ENCODE measurements around the gene C16orf54. TPM values are rescaled to one million over a fixed set of nuclear protein-coding genes. Genes with fewer than 3 reads are reported as not detected.
A peak's percentile ranks its signal among the peaks of the same experiment; 100 is the strongest.
"Not testable (repeated sequence)": the region's sequence is repeated elsewhere in the genome, so short reads cannot be mapped to it uniquely, and the experiment has no call there.

The C16orf54 gene
- total and polyA plus RNA-seq, 9 donors = 0.15 to 0.35 (median 0.25) TPM

DNA sequence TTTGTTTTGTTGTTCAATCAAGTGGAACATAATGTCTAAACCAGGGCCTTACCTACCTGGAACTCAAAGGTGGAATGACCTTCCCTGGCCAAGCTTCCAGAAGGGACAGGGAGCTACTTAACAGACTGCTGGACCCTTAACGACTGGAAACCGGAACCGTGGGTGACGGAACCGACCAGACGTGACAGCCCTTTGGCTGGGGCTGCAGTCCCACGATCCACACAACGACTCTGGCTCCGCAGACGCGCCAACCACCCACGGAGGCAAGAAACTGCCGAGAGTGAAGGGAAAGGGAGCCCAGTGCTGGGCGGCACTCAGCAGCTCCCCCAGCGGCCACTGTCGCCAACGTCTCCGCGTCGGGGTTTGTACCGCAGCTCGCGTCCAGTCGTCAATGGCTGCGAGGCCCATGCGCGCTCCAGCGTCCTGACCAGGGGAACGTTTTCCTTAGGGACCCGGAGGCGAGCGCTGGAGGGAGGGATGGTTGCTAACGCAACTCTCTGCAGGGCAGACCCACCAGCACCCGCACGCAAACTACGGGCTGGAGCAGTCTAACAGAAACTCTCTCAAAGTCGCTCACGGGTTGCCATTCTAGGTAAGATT lies 39.2 kb upstream of the C16orf54 start:
- H3K27ac ChIP-seq (ENCODE audit: low read length) = no peak overlapping the region
- no peaks in the 10 kb centered on the region for H3K9me3 ChIP-seq (replicated peaks; ENCODE audit: control insufficient read depth, low read depth, low read length)
- WGBS (ENCODE audit: insufficient coverage) = 5% methylated on average over 21 of the region's 38 CpGs
- no peak overlapping the region for H3K4me3 ChIP-seq (ENCODE audit: low read length)
- no peaks in the 10 kb centered on the region for H3K36me3 ChIP-seq (ENCODE audit: control insufficient read depth, insufficient read depth, low read length)
- peak; percentile 63 for DNase-seq
- peaks cover 10% of the 10 kb centered on the region for H3K27me3 ChIP-seq (ENCODE audit: control insufficient read depth, insufficient read depth, low read length)
- H3K4me1 ChIP-seq (ENCODE audit: control insufficient read depth, insufficient read depth, low read length) = peaks cover 5% of the 10 kb centered on the region

GRCh38 chr16:29784157-29784556 lies 38.4 kb upstream of the C16orf54 start:
- no peaks in the 10 kb centered on the region for H3K4me1 ChIP-seq (ENCODE audit: control insufficient read depth, insufficient read depth, low read length)
- H3K4me3 ChIP-seq (ENCODE audit: low read length) = no peak overlapping the region
- no peaks in the 10 kb centered on the region for H3K9me3 ChIP-seq (replicated peaks; ENCODE audit: control insufficient read depth, low read depth, low read length)
- no peaks in the 10 kb centered on the region for H3K36me3 ChIP-seq (ENCODE audit: control insufficient read depth, insufficient read depth, low read length)
- peaks cover 10% of the 10 kb centered on the region for H3K27me3 ChIP-seq (ENCODE audit: control insufficient read depth, insufficient read depth, low read length)
- DNase-seq = no peak
- no peak overlapping the region for H3K27ac ChIP-seq (ENCODE audit: low read length)
- WGBS (ENCODE audit: insufficient coverage) = no CpG with 5 or more reads among the region's 2 CpGs

GRCh38 chr16:29783094-29783953 lies 37.5 kb upstream of the C16orf54 start:
- not testable (repeated sequence) for DNase-seq
- 63% methylated on average over 4 of the region's 13 CpGs for WGBS (ENCODE audit: insufficient coverage)

DNA sequence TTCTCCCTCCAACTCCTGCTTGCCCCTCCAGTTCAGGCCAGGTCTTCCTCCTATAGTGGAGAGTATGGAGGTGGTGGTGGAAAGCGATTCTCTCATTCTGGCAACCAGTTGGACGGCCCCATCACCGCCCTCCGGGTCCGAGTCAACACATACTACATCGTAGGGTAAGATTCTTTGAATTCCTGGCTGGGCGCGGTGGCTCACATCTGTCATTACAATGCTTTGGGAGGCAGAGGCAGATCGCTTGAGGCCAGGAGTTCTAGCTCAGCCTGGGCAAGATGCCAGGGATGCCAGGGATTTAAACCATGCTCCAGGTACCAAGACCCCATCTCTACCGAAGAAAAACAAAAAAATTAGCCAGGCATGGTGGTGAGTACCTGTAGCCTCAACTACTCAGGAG lies 33.7 kb upstream of the C16orf54 start:
- 68% methylated on average over 8 of the region's 10 CpGs for WGBS (ENCODE audit: insufficient coverage)
- DNase-seq = no peak
- H3K36me3 ChIP-seq (ENCODE audit: control insufficient read depth, insufficient read depth, low read length) = no peaks in the 10 kb centered on the region

More at GRCh38 chr16:29783094-29783953, 37.5 kb upstream of the C16orf54 start:
- H3K4me1 ChIP-seq (ENCODE audit: control insufficient read depth, insufficient read depth, low read length); H3K36me3 ChIP-seq (ENCODE audit: control insufficient read depth, insufficient read depth, low read length); H3K9me3 ChIP-seq (replicated peaks; ENCODE audit: control insufficient read depth, low read depth, low read length); H3K27ac ChIP-seq (ENCODE audit: low read length); H3K4me3 ChIP-seq (ENCODE audit: low read length): not testable (repeated sequence)
- H3K27me3 ChIP-seq (ENCODE audit: control insufficient read depth, insufficient read depth, low read length) = peaks cover 10% of the 10 kb centered on the region

DNA sequence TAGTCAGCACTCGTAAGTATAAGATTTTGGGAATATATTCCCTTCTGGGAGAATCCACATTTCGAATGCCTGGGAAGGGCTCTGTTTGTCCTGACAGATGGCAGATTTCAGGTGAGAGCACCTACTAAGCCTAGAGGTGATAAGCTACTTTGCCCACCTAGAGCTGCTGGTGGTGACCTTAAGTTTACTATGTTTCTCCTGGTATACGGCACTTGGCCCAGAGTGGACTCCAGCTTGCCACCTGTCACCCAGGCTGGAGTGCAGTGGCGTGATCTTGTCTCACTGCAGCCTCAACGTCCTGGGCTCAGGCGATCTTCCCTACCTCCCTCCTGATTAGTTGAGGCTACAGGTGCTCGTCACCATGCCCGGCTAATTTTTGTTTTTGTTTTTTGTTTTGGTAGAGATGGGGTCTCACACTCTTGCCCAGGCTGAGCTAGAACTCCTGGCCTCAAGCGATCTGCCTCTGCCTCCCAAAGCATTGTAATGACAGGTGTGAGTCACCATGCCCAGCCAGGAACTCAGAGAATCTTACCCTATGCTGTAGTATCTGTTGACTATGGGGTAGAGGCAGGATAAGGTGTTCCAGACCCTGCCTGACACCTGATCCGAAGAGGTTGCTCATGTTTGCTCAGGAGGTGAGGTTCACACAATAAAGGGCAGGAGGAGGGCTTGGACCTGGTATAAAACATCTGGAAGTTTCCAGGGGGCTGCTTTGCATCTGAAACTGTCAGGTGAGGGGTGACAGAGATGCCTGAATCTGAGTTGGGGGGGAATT lies 32.0 kb upstream of the C16orf54 start, which contains the start of gene ZG16:
Gene ZG16 (plus strand): TSS at position 681 of the 775 bp plus-strand sequence. CDS start 1,011 bp downstream, outside the sequence.
- H3K9me3 ChIP-seq (replicated peaks; ENCODE audit: control insufficient read depth, low read depth, low read length) = no peaks in the 10 kb centered on the region
- no peaks in the 10 kb centered on the region for H3K4me1 ChIP-seq (ENCODE audit: control insufficient read depth, insufficient read depth, low read length)
- H3K36me3 ChIP-seq (ENCODE audit: control insufficient read depth, insufficient read depth, low read length) = no peaks in the 10 kb centered on the region
- H3K27ac ChIP-seq (ENCODE audit: low read length) = no peak within 1 kb of the TSS
- peaks cover 8% of the 10 kb centered on the region for H3K27me3 ChIP-seq (ENCODE audit: control insufficient read depth, insufficient read depth, low read length)
- WGBS (ENCODE audit: insufficient coverage) = 77% methylated on average over 5 of the region's 10 CpGs
- DNase-seq = no peak
- H3K4me3 ChIP-seq (ENCODE audit: low read length) = no peak within 1 kb of the TSS

More for the DNA sequence above, 33.7 kb upstream of the C16orf54 start:
- no peak overlapping the region for H3K27ac ChIP-seq (ENCODE audit: low read length)
- no peaks in the 10 kb centered on the region for H3K4me1 ChIP-seq (ENCODE audit: control insufficient read depth, insufficient read depth, low read length)
- H3K9me3 ChIP-seq (replicated peaks; ENCODE audit: control insufficient read depth, low read depth, low read length) = no peaks in the 10 kb centered on the region
- H3K4me3 ChIP-seq (ENCODE audit: low read length) = no peak overlapping the region
- H3K27me3 ChIP-seq (ENCODE audit: control insufficient read depth, insufficient read depth, low read length) = peaks cover 8% of the 10 kb centered on the region

DNA sequence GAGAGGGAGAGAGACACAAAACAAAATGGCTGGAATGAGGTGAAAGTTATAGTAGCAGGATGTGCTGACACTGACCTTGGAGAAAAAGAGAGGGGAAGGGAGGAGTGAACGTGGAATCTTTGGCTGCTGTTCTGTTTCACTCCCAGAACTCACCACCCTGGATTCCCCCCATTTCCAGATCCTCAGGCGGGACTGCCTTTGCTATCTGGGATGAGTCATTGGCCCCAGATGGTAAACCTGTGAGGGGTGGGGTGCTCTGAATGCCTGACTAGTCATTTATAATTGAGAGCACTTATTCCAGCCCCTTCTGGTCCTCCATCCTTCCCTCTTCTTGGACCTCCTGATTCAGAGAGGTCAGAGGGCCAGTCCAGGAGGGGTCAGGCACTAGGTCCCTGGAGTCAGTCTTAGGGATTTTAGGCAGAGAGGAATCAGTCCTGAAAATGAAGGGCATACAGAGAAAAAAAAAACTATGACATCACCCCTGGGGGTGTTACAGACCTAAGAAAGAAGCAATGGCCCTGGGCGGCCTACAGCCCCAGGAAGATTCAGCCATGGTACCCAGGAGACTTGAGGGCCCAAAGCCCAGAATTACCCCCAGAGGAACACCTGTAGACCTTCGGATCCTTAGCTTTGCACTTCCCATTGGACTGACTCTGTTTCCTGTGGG lies 30.1 kb upstream of the C16orf54 start:
- Histone ChIP-seq H3K9me3 (replicated peaks; ENCODE audit: control insufficient read depth, low read depth, low read length) (no peaks in the 10 kb centered on the region), H3K36me3 (ENCODE audit: control insufficient read depth, insufficient read depth, low read length) (no peaks in the 10 kb centered on the region), H3K4me3 (ENCODE audit: low read length) (no peak overlapping the region), H3K27me3 (ENCODE audit: control insufficient read depth, insufficient read depth, low read length) (peaks cover 5% of the 10 kb centered on the region), H3K4me1 (ENCODE audit: control insufficient read depth, insufficient read depth, low read length) (no peaks in the 10 kb centered on the region), H3K27ac (ENCODE audit: low read length) (no peak overlapping the region)
- WGBS (ENCODE audit: insufficient coverage) = 85% methylated on average over 2 of the region's 4 CpGs
- no peak for DNase-seq

DNA sequence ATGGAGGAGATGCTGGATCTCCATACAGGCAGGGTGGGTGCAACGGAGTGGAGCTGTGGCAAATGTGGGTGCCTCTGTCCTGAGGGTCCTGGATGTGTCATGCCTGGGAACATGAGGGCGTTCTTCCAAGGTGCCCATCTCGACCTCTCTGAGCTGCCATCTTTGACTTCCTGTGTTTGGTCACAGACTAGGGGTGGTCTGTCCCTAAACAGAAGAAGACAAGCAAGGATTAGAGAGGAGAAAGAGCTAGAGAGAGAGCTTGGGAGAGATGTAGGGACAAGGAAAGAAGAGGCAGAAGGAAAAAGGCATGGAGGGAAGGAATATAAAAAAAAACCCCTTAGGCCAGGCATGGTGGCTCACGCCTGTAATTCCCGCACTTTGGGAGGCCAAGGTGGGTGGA lies 28.9 kb upstream of the C16orf54 start:
- Histone ChIP-seq H3K36me3 (ENCODE audit: control insufficient read depth, insufficient read depth, low read length) (no peaks in the 10 kb centered on the region), H3K27ac (ENCODE audit: low read length) (no peak overlapping the region), H3K4me3 (ENCODE audit: low read length) (no peak overlapping the region), H3K27me3 (ENCODE audit: control insufficient read depth, insufficient read depth, low read length) (no peaks in the 10 kb centered on the region), H3K9me3 (replicated peaks; ENCODE audit: control insufficient read depth, low read depth, low read length) (no peaks in the 10 kb centered on the region), H3K4me1 (ENCODE audit: control insufficient read depth, insufficient read depth, low read length) (no peaks in the 10 kb centered on the region)
- DNase-seq = no peak
- 92% methylated on average over 1 of the region's 5 CpGs for WGBS (ENCODE audit: insufficient coverage)

DNA sequence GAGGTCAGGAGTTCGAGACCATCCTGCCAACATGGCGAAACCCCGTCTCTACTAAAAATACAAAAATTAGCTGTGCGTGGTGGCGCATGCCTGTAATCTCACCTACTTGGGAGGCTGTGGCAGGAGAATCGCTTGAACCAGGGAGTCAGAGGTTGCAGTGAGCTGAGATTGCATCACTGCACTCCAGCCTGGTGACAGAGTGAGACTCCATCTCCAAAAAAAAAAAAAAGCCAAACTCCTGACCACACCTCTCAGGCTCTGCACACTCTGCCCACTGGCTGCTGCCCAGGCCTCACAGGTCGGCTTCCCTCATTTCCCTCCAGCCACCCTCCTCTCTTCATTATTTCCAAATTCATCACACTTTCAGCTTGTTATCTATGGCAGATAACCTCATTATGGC lies 26.5 kb upstream of the C16orf54 start:
- H3K4me1 ChIP-seq (ENCODE audit: control insufficient read depth, insufficient read depth, low read length) = not testable (repeated sequence)
- 94% methylated on average over 6 of the region's 7 CpGs for WGBS (ENCODE audit: insufficient coverage)

GRCh38 chr16:29770250-29770929 lies 24.6 kb upstream of the C16orf54 start:
- Histone ChIP-seq H3K27me3 (ENCODE audit: control insufficient read depth, insufficient read depth, low read length) (no peaks in the 10 kb centered on the region), H3K27ac (ENCODE audit: low read length) (no peak overlapping the region), H3K4me3 (ENCODE audit: low read length) (no peak overlapping the region), H3K9me3 (replicated peaks; ENCODE audit: control insufficient read depth, low read depth, low read length) (no peaks in the 10 kb centered on the region), H3K4me1 (ENCODE audit: control insufficient read depth, insufficient read depth, low read length) (no peaks in the 10 kb centered on the region), H3K36me3 (ENCODE audit: control insufficient read depth, insufficient read depth, low read length) (no peaks in the 10 kb centered on the region)
- WGBS (ENCODE audit: insufficient coverage) = 67% methylated on average over 1 of the region's 7 CpGs
- no peak for DNase-seq

More for the DNA sequence above, 26.5 kb upstream of the C16orf54 start:
- H3K27ac ChIP-seq (ENCODE audit: low read length); H3K27me3 ChIP-seq (ENCODE audit: control insufficient read depth, insufficient read depth, low read length); H3K36me3 ChIP-seq (ENCODE audit: control insufficient read depth, insufficient read depth, low read length); DNase-seq; H3K9me3 ChIP-seq (replicated peaks; ENCODE audit: control insufficient read depth, low read depth, low read length); H3K4me3 ChIP-seq (ENCODE audit: low read length): not testable (repeated sequence)

Data from muscle of leg (tissue), 11 donors.